ENCODE measurements around the gene FAM110A.

The FAM110A gene

GRCh38 chr20:881783-882144 lies 48.2 kb downstream of the FAM110A start:
- no peak for TF ChIP-seq CTCF (IDR thresholded peaks at IDR 0.05; ENCODE audit: low read depth, low read length, missing control alignments)
- Histone ChIP-seq H3K36me3 (replicated peaks) (no peaks in the 10 kb centered on the region), H3K27me3 (replicated peaks) (peaks cover 2% of the 10 kb centered on the region), H3K4me3 (ENCODE audit: low read depth, low read length) (no peak overlapping the region), H3K27ac (no peak overlapping the region)
- DNase-seq, result no peak
- in situ Hi-C loops (cut with HindIII; ENCODE audit: low pct_ligation_motif_present, low sequenced_read_pairs), result no loop called here

GRCh38 chr20:884983-885952 lies 51.8 kb downstream of the FAM110A start:
- TF ChIP-seq CTCF (IDR thresholded peaks at IDR 0.05; ENCODE audit: low read depth, low read length, missing control alignments), result peak; percentile 8
- H3K27me3 ChIP-seq (replicated peaks), result peaks cover 2% of the 10 kb centered on the region
- peak; percentile 19 for DNase-seq
- in situ Hi-C loops (cut with HindIII; ENCODE audit: low pct_ligation_motif_present, low sequenced_read_pairs), result no loop called here
- no peaks in the 10 kb centered on the region for H3K36me3 ChIP-seq (replicated peaks)
- no peak overlapping the region for H3K4me3 ChIP-seq (ENCODE audit: low read depth, low read length)
- H3K27ac ChIP-seq, result no peak overlapping the region

GRCh38 chr20:887137-887536 lies 53.6 kb downstream of the FAM110A start:
- DNase-seq, result no peak
- TF ChIP-seq CTCF (IDR thresholded peaks at IDR 0.05; ENCODE audit: low read depth, low read length, missing control alignments), result no peak
- H3K27me3 ChIP-seq (replicated peaks), result peaks cover 2% of the 10 kb centered on the region
- no peak overlapping the region for H3K27ac ChIP-seq
- in situ Hi-C loops (cut with HindIII; ENCODE audit: low pct_ligation_motif_present, low sequenced_read_pairs), result no loop called here
- H3K4me3 ChIP-seq (ENCODE audit: low read depth, low read length), result no peak overlapping the region
- no peaks in the 10 kb centered on the region for H3K36me3 ChIP-seq (replicated peaks)

GRCh38 chr20:888057-888456 lies 54.5 kb downstream of the FAM110A start:
- in situ Hi-C loops (cut with HindIII; ENCODE audit: low pct_ligation_motif_present, low sequenced_read_pairs), result no loop called here
- H3K27me3 ChIP-seq (replicated peaks), result peaks cover 2% of the 10 kb centered on the region
- no peak overlapping the region for H3K4me3 ChIP-seq (ENCODE audit: low read depth, low read length)
- no peak for TF ChIP-seq CTCF (IDR thresholded peaks at IDR 0.05; ENCODE audit: low read depth, low read length, missing control alignments)
- H3K36me3 ChIP-seq (replicated peaks), result no peaks in the 10 kb centered on the region
- H3K27ac ChIP-seq, result no peak overlapping the region
- no peak for DNase-seq

GRCh38 chr20:889106-889505 lies 55.6 kb downstream of the FAM110A start:
- TF ChIP-seq CTCF (IDR thresholded peaks at IDR 0.05; ENCODE audit: low read depth, low read length, missing control alignments), result no peak
- H3K27me3 ChIP-seq (replicated peaks), result peaks cover 2% of the 10 kb centered on the region
- in situ Hi-C loops (cut with HindIII; ENCODE audit: low pct_ligation_motif_present, low sequenced_read_pairs), result no loop called here

More at GRCh38 chr20:889106-889505, 55.6 kb downstream of the FAM110A start:
- H3K4me3 ChIP-seq (ENCODE audit: low read depth, low read length), result no peak overlapping the region
- no peak for DNase-seq
- H3K27ac ChIP-seq, result no peak overlapping the region
- H3K36me3 ChIP-seq (replicated peaks), result no peaks in the 10 kb centered on the region

All from brain microvascular endothelial cell (primary cell).